ENCODE data around the gene DOCK8.
"Not testable (repeated sequence)": the region's sequence is repeated elsewhere in the genome, so short reads cannot be mapped to it uniquely, and the experiment has no call there.

The DOCK8 gene

DNA sequence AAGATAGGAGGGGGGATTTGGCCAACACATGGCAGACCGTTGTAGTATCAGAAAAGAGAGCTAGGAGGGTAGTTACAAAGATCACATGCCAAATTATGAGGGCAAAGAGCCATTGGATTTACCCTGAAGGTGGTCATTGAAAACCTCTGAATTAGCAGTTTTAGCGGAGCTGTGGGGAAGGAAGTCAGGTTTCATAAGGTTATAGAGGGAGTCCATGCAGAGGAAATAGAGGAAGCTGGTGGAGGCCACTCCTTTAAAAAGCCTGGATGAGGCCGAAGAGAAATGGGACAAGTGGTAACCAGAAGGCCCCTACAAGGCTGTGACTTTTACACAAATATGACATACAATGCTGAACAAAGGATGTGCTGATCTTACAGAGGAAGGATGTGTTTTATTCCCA, 13.2 kb downstream of the DOCK8 start:
- DNase-seq: no peak

DNA sequence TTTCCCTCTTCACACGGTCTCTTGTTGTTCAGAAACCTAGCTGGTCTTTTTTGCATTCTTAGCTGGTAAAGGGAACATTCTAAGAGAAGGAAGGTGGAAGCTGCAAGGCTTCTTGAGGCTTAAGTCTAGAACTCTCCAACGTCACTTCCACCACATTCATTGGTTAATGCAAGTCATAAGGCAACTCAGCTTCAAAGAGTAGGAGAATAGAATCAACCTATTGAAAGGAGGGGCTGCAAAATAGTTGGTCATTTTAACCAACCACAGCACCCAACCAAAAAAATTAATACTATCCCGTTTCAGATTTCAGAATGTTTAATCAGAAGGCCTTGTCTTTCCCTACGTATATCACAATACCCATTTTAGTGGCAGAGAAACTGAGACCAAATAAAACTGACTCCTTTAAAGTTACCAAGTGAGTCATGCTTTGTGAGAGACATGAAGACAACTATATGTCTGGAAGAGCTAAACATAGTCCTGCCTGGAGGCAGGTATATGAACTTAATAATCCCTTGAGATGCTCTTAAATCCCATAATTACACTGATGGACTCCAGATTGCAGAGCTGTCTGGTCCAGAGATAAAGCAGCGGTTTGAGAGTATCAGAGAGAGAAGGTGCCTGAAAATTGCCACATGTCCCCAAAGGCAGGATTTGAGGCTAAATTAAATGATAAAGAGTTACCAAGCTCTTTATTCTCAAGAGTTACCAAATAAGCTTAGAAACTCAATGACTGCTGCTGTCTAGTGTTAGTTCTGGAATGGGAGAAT, 14.4 kb downstream of the DOCK8 start:
- DNase-seq: no peak

GRCh38 chr9:231625-232024, 17.0 kb downstream of the DOCK8 start:
- not testable (repeated sequence) for DNase-seq

- DNase-seq: not testable (repeated sequence)
Observed at GRCh38 chr9:233708-234107, 19.0 kb downstream of the DOCK8 start.

DNA sequence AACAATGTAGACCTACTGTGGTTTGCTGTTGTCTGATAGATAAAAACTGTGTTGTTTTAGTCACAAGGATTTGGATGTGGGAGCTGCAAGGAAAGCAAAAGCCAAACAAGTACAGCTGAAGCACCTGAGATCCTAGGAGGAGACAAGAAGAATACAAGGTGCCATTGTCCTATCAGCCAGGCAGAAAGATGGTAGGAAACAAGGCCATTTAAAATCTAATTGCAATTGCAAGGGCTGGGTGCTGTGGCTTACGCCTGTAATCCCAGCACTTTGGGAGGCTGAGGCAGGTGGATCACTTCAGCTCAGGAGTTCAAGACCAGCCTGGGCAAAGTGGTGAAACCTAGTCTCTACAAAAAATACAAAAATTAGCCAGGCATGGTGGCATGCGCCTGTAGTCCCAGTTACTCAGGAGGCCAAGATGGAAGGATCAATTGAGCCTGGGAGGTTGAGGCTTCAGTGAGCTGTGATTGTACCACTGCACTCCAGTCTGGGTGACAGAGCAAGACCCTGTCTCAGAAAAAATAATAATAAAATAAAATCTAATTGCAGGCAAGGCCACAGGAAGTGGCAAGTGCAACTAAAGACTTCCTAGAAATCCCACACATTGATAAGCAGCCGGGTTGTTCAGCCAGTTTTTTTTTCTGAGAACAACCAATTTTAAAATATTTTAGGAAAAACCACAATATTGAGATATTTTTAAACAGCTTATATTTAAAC, 22.6 kb downstream of the DOCK8 start:
- DNase-seq: no peak

DNA sequence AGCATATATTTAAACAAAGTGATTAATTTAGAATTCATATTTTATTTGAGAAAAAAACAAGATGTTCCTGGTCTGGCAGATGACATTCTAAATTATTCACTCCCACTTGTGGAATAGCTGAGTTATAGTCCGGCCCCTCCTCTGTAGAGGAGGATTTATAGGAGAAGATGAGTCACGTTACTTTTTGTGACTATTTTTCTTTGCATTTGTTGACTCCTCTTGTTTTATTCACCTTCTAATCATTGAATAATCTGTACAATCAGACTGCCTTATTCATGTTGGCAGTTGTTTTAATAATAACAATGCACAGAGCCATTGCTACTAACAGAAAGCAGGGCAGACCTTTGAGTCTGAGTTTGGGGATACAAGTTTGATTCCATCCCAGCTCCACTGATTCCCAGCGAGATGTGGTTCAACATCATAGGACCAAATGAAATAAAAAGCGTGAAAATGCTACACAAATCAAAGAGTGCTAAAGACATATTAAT, 23.2 kb downstream of the DOCK8 start:
- DNase-seq: no peak

DNA sequence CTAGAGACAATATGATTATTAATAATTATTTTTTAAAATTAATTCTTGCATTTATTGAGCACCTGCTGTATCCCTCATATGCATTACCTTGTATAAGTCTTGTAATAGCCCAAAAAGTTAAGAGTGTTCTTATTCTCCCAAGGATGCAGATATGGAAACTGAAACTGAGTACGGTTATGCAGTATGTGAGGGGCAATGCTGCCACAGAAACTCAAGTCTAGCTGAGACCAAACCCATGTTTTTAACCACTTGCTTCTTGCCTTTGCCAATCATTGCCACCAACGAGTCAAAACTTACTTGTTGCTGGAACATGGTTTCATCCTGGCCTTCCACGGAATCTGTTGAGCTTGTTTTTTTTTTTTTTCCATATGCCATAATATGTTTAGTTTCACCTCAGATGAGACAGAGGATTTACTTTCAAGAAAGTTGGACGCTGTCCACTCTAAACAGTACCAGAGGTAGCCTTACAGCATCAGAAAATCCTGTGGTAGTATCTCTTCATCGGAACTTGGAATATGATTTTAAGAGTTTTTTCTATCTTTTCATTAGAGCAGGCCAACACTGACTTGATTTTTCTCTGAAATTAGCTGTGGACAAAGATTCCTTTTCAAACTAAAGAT, 27.9 kb downstream of the DOCK8 start:
- DNase-seq: no peak

DNA sequence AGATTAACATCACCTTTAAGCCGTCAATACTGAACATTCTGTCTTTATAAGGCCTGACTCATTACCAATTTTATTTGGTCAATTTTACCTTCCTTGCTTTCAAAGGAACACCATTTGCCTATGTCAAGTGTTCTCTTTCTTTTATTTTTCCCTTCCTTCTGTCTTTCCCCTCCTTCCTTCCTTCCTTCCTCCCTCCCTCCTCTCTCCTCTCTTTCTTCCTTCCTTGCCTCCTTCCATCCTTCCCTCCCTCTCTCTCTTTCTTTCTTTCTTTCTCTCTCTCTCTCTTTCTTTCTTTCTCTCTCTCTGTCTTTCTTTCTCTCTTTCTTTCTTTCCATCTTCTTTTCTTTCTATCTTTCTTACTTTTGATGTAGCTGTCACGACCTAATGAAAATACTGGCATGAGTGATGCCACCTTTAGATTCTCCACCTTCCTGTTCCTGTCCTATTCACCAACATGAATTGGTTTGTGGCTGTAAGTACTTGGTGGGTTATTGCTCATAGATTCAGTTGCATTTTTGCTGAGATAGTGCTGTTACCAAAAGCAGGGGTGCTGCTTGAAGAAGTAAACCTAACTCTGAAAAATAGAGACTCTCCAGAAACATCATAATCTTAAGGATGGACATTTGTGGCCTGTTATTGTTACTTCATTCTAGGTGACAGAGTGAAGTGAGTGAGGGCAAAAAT, 33.8 kb downstream of the DOCK8 start:
- no peak for DNase-seq

DNA sequence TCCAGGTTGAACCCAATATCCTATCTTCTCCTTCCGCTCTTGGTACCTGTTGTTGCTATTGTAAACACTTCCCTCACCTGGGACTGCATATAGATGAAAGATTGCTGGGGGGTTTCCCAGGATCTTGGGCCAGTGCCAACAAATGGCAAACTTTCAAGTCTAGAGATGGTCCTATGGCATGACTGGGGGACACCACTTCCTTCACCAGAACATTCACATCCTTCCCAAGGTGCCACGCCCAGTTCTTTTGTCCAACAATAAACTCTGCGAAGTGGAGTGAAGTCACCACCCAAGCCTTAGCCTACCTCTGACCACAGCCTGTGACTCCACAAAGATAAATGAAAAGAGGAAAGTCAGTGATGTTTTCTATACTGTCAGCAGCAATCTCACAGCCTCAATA, 34.4 kb downstream of the DOCK8 start:
- DNase-seq: no peak

- DNase-seq: no peak
Observed at GRCh38 chr9:250039-250438, 35.4 kb downstream of the DOCK8 start.

- no peak for DNase-seq
Observed at GRCh38 chr9:250625-251024, 36.0 kb downstream of the DOCK8 start.

DNA sequence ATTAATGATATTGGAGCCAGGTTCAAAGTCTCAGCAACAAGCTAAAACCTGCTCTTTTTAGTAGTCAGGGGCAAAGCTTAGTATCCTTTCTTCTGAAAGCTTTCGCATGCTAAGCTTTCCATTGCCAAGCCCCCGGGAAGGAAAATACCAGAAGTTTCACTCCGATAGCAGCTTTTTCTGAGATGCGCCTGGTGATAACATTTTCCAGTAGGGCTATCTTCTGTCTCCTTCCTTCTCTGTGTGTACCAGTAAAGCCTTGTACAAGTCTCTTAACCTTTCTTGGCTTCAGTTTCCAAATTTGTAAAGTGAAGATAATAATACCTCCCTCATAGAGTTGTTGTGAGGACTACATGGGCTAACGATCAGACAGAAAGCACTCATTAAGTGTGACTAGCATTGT, 36.7 kb downstream of the DOCK8 start:
- no peak for DNase-seq

GRCh38 chr9:253539-253938, 38.9 kb downstream of the DOCK8 start:
- DNase-seq: no peak

DNA sequence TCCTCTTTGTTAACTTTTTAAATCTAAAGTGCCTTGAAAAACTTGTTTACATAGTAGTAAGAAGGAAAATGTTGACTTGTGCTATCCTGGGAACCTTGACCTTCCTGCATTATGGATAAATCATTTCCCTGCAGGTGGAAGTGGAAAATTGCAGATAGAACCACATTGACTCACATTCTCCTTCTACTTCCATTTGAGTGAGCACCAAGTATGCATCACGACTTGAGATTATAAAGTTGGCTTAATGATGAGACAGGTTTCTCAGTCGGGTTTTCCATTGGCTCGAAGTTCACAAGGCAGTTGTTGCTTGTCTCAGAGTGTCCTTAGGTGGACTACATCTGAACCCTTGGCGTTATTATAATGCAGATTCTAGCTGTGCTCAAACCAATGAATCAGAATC, 39.9 kb downstream of the DOCK8 start:
- no peak for DNase-seq

DNA sequence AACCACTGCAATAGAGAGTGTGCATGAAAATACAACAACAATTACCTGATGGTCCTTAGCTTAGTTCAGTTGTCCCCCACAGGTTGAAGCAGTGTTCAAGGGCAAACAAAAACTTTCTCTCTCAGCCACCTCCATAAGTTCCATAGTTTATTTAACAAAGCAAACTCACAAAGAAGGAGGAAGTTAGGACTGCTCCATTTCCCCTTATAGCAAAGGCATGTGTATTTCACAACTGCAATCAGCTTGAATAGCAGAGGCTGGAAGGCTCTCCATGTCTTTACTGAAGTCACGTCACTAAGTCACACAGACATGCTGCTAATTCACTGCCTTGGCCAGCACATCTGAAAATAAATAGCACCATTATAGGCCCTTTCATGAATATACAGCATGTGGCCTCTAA, 43.3 kb downstream of the DOCK8 start:
- no peak for DNase-seq

- no peak for DNase-seq
Observed at GRCh38 chr9:259405-260404, 45.0 kb downstream of the DOCK8 start.

DNA sequence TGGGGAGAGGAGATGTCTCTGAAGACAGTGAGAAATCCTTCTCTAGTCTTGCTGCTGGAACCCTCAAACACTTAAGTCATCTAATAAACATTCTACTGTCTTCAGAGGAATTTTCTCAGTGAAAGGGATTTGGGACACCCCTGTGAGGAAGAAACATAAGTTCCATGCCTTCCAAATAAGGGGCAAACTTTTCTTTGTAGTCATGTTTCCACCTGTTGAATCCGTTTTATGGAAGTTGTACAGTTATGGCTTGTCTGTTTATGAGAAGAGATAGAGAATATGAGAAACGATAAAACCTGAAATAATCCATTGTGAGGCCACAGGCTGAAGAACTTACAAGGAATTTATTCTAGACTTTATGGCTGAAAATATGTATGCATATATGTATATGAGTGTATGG, 49.6 kb downstream of the DOCK8 start:
- DNase-seq: no peak

GRCh38 chr9:265209-265870, 50.7 kb downstream of the DOCK8 start:
- no peak for DNase-seq

DNA sequence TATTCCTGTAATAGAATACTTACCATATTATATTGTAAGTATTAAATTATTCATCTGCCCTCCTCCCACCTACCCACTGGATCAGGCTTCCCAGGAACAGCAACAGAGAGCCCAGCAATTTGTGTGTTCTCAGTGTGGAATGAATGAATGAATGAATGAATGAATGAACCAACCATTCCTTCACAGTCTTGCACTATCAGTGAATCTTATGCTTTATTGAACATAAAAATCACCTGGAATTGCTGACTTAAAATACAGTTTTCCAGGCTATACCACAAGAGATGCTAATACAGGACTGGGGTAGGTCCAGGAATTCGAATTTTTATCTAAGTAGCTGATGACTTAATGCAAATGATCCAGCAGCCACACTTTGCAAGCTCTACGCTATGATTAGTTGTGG, 51.6 kb downstream of the DOCK8 start:
- no peak for DNase-seq

- no peak for DNase-seq
Observed at GRCh38 chr9:268616-269015, 54.0 kb downstream of the DOCK8 start.

GRCh38 chr9:269081-269711, 54.5 kb downstream of the DOCK8 start:
- DNase-seq: no peak

Measured in NCI-H1436 treated with DMSO at 0.1 percent for 48 hours (cell line).